Tibial artery (tissue), 4 donors: Measurements from ENCODE around the gene TTLL4.

Experiments
- DNase-seq, 2 donors: peaks; one replicate each; pipeline ENCODE4 v3.0.0-alpha.2; 2019
- H3K27ac ChIP-seq, 2 donors: fragments of 200-600 bp; sonication (generic) in 1 of 2; 1 replicate in 1 of 2; 2 replicates in 1 of 2; pipeline ENCODE4 v1.5.1; 2018 to 2019; ENCODE audit warnings: mild to moderate bottlenecking in 1 of 2
- H3K27me3 ChIP-seq, 2 donors: fragments of 200-600 bp; sonication (generic) in 1 of 2; one replicate each; pipeline versions ENCODE4 v1.5.1 to v1.6.0; 2016 to 2019
- H3K36me3 ChIP-seq, 3 donors: fragments of 200-600 bp; sonication (generic) in 2 of 3; one replicate each; pipeline ENCODE4 v1.5.1; 2016 to 2019; ENCODE audit warnings: mild to moderate bottlenecking in 2 of 3
- H3K4me1 ChIP-seq, 4 donors: fragments of 200-600 bp; sonication (generic) in 2 of 4; 1 replicate in 3 of 4; 2 replicates in 1 of 4; pipeline ENCODE4 v1.5.1; 2016 to 2019
- H3K4me3 ChIP-seq, 2 donors: fragments of 200-600 bp; sonication (generic) in 1 of 2; 1 replicate in 1 of 2; 2 replicates in 1 of 2; pipeline ENCODE4 v1.5.1; 2018 to 2019; ENCODE audit warnings: mild to moderate bottlenecking in 2 of 2
- H3K9me3 ChIP-seq, 3 donors: fragments of 200-600 bp; sonication (generic) in 1 of 3; one replicate each; pipeline ENCODE4 v1.5.1; 2016 to 2019
- CTCF ChIP-seq, 2 experiments: fragments of 200-600 bp in 1 of 2; fragments of 450-650 bp in 1 of 2; IDR thresholded peaks; one replicate each; pipeline ENCODE4 v1.5.1; 2017 to 2019; ENCODE audit warnings: antibody characterized with exemption in 2 of 2, mild to moderate bottlenecking in 1 of 2, moderate library complexity in 1 of 2
- intact Hi-C: fragments of 100-400 bp; cut with DNase I; formaldehyde crosslinking; loops from one replicate; pipeline ENCODE4 v1.15.0; 2023; ENCODE audit warnings: low total_unique reads

TTLL4 gene, protein sequence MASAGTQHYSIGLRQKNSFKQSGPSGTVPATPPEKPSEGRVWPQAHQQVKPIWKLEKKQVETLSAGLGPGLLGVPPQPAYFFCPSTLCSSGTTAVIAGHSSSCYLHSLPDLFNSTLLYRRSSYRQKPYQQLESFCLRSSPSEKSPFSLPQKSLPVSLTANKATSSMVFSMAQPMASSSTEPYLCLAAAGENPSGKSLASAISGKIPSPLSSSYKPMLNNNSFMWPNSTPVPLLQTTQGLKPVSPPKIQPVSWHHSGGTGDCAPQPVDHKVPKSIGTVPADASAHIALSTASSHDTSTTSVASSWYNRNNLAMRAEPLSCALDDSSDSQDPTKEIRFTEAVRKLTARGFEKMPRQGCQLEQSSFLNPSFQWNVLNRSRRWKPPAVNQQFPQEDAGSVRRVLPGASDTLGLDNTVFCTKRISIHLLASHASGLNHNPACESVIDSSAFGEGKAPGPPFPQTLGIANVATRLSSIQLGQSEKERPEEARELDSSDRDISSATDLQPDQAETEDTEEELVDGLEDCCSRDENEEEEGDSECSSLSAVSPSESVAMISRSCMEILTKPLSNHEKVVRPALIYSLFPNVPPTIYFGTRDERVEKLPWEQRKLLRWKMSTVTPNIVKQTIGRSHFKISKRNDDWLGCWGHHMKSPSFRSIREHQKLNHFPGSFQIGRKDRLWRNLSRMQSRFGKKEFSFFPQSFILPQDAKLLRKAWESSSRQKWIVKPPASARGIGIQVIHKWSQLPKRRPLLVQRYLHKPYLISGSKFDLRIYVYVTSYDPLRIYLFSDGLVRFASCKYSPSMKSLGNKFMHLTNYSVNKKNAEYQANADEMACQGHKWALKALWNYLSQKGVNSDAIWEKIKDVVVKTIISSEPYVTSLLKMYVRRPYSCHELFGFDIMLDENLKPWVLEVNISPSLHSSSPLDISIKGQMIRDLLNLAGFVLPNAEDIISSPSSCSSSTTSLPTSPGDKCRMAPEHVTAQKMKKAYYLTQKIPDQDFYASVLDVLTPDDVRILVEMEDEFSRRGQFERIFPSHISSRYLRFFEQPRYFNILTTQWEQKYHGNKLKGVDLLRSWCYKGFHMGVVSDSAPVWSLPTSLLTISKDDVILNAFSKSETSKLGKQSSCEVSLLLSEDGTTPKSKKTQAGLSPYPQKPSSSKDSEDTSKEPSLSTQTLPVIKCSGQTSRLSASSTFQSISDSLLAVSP

GRCh38 chr2:218710687-218711549 is at the start of gene TTLL4:
Gene TTLL4, plus strand, starts transcription at chr2:218710835. Its CDS starts 26,842 bp downstream, at chr2:218737677.
- DNase-seq, result peak; percentile 98 to 99
- Histone ChIP-seq H3K4me3 (peak within 1 kb of the TSS; percentile 73 to 79), H3K9me3 (no peaks in the 10 kb centered on the region), H3K27me3 (no peaks in the 10 kb centered on the region), H3K27ac (peak within 1 kb of the TSS; percentile 88 to 89), H3K4me1 (peaks cover 0 to 18% (median 8%) of the 10 kb centered on the region in 4 donors), H3K36me3 (peaks cover 0 to 7% (median 0%) of the 10 kb centered on the region in 3 donors)
- peak; percentile 92 to 94 for TF ChIP-seq CTCF (IDR thresholded peaks at IDR 0.05)
- intact Hi-C loops, result no loop called here

DNA sequence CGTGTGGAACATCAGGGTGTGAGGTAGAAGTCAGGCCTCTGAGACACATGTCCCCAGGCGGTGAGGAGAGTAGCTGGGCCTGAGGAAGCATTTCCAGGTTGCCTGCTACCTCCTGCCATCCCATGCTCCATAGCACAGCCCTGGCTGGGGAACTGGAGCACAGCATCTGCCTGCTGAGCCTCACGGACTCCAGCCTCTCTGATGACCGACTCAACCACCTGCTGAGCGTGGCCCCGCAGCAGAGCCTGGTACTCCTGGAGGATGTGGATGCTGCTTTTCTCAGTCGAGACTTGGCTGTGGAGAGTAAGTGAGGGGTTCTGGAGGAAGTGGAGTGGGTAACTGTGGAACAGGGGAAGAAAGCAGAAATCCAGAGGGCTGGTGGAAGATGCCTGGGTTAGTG is 48.3 kb upstream of the TTLL4 start:
- DNase-seq, result no peak
- Histone ChIP-seq H3K27me3 (no peaks in the 10 kb centered on the region), H3K27ac (no peak overlapping the region), H3K9me3 (no peaks in the 10 kb centered on the region), H3K4me1 (peaks cover 0 to 22% (median 11%) of the 10 kb centered on the region in 4 donors), H3K36me3 (peaks cover 51 to 62% (median 59%) of the 10 kb centered on the region in 3 donors), H3K4me3 (no peak overlapping the region)
- intact Hi-C loops, result no loop called here
- no peak for TF ChIP-seq CTCF (IDR thresholded peaks at IDR 0.05)

DNA sequence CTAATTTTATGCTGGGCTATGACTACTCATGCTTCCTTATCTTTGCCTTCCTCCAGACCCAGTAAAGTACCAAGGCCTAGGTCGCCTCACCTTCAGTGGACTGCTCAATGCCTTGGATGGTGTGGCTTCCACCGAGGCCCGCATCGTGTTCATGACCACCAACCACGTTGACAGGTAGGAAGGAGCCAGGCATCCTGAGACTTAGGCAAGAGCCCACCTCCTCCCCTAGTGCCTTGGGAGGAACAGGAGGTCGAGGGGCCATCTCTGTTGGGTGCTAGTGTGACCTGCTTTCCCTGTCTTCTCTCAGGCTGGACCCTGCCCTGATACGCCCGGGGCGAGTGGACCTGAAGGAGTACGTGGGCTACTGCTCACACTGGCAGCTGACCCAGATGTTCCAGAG is 47.8 kb upstream of the TTLL4 start:
- no peak for TF ChIP-seq CTCF (IDR thresholded peaks at IDR 0.05)
- Histone ChIP-seq H3K9me3 (no peaks in the 10 kb centered on the region), H3K27ac (no peak overlapping the region), H3K4me1 (peaks cover 0 to 20% (median 10%) of the 10 kb centered on the region in 4 donors), H3K36me3 (peaks cover 55 to 67% (median 59%) of the 10 kb centered on the region in 3 donors), H3K27me3 (no peaks in the 10 kb centered on the region), H3K4me3 (no peak overlapping the region)
- DNase-seq, result no peak
- intact Hi-C loops, result no loop called here

GRCh38 chr2:218663901-218664300 is 46.7 kb upstream of the TTLL4 start:
- no peak for TF ChIP-seq CTCF (IDR thresholded peaks at IDR 0.05)
- Histone ChIP-seq H3K36me3 (peaks cover 66 to 77% (median 67%) of the 10 kb centered on the region in 3 donors), H3K4me3 (no peak overlapping the region), H3K27ac (no peak overlapping the region), H3K4me1 (peaks cover 0 to 10% (median 3%) of the 10 kb centered on the region in 4 donors), H3K27me3 (no peaks in the 10 kb centered on the region), H3K9me3 (no peaks in the 10 kb centered on the region)
- intact Hi-C loops, result no loop called here
- no peak for DNase-seq
